Stimulated activated CD4-positive, alpha-beta T cell treated with anti-CD3 and anti-CD28 coated beads, Interleukin-12 subunit alpha, Interleukin-12 subunit beta, amount 100 ng/mL, for 24 hours (primary cell): ENCODE results near the gene PPIP5K1.
"Not testable (repeated sequence)": the region's sequence is repeated elsewhere in the genome, so short reads cannot be mapped to it uniquely, and the experiment has no call there.

Source experiments
- DNase-seq, 2 experiments: peaks; one replicate each; pipeline ENCODE4 v3.0.0-alpha.2; 2020; ENCODE audit warnings: low read depth in 2 of 2

PPIP5K1 gene

GRCh38 chr15:43589778-43590466 lies at the start of gene PPIP5K1:
Gene PPIP5K1 (minus strand): TSS chr15:43590208. CDS start chr15:43584504, 5,704 bp downstream.
- not testable (repeated sequence) for DNase-seq

- not testable (repeated sequence) for DNase-seq
These were observed 48.6 kb upstream of the PPIP5K1 start for GRCh38 chr15:43638464-43639204.

- not testable (repeated sequence) for DNase-seq
These were observed 36.9 kb upstream of the PPIP5K1 start for GRCh38 chr15:43626937-43627336.

- DNase-seq = no peak
These were observed 35.1 kb upstream of the PPIP5K1 start for GRCh38 chr15:43625106-43625505.

- not testable (repeated sequence) for DNase-seq
These were observed 32.2 kb upstream of the PPIP5K1 start for GRCh38 chr15:43622068-43622799.

GRCh38 chr15:43618700-43619099 lies 28.7 kb upstream of the PPIP5K1 start, which contains the start of gene STRC:
Gene STRC (minus strand): TSS chr15:43618800. CDS start chr15:43618722, 78 bp downstream.
- DNase-seq = not testable (repeated sequence)

GRCh38 chr15:43617750-43618149 lies 27.7 kb upstream of the PPIP5K1 start:
- not testable (repeated sequence) for DNase-seq

GRCh38 chr15:43602233-43602632 lies 12.2 kb upstream of the PPIP5K1 start:
- not testable (repeated sequence) for DNase-seq

GRCh38 chr15:43600200-43600599 lies 10.2 kb upstream of the PPIP5K1 start:
- not testable (repeated sequence) for DNase-seq

- DNase-seq = not testable (repeated sequence)
These were observed 9.1 kb upstream of the PPIP5K1 start for GRCh38 chr15:43599131-43599530.

- DNase-seq = not testable (repeated sequence)
These were observed 3.6 kb upstream of the PPIP5K1 start, which contains the start of gene CKMT1B for GRCh38 chr15:43593328-43594190. Gene CKMT1B (plus strand): TSS chr15:43594027. CDS start chr15:43594219, 192 bp downstream.

- DNase-seq = not testable (repeated sequence)
These were observed 2.8 kb upstream of the PPIP5K1 start for GRCh38 chr15:43592841-43593240.

- DNase-seq = not testable (repeated sequence)
These were observed 15.4 kb downstream of the PPIP5K1 start for GRCh38 chr15:43574607-43575006.

GRCh38 chr15:43566615-43567014 lies 23.4 kb downstream of the PPIP5K1 start:
- DNase-seq = not testable (repeated sequence)

GRCh38 chr15:43563793-43564192 lies 26.2 kb downstream of the PPIP5K1 start:
- not testable (repeated sequence) for DNase-seq

GRCh38 chr15:43562753-43563152 lies 27.3 kb downstream of the PPIP5K1 start:
- DNase-seq = not testable (repeated sequence)

- no peak for DNase-seq
These were observed 37.0 kb downstream of the PPIP5K1 start for GRCh38 chr15:43552986-43553385.

- no peak for DNase-seq
These were observed 37.8 kb downstream of the PPIP5K1 start for GRCh38 chr15:43552256-43552655.

GRCh38 chr15:43550527-43551363 lies 39.3 kb downstream of the PPIP5K1 start:
- no peak for DNase-seq

GRCh38 chr15:43547539-43547938 lies 42.5 kb downstream of the PPIP5K1 start:
- no peak for DNase-seq
